GM23338 (cell line): Measurements from ENCODE around the gene CHAF1B. TPM values are rescaled to one million over a fixed set of nuclear protein-coding genes. Genes with fewer than 3 reads are reported as not detected.

Source experiments
- ATAC-seq: fragments of 200-7000 bp; cut with Tn5 transposase; 3 replicates; pipeline ENCODE4 v1.9.1; 2020
- DNase-seq: peaks from one replicate; pipeline ENCODE4 v3.0.0-alpha.2; 2015; ENCODE audit warnings: low spot score
- H2AFZ ChIP-seq: fragments of 200-600 bp; sonication (generic); 2 replicates; pipeline ENCODE4 v1.8.0; 2016; ENCODE audit warnings: antibody characterized with exemption, mild to moderate bottlenecking, moderate library complexity
- H3F3A ChIP-seq: fragments of 200-600 bp; sonication (generic); replicated peaks from 2 replicates; pipeline ENCODE4 v1.8.0; 2017; ENCODE audit warnings: antibody characterized with exemption, mixed run types, low read depth
- H3K27ac ChIP-seq: fragments of 200-600 bp; sonication (generic); 2 replicates; pipeline ENCODE4 v1.6.1; 2016; ENCODE audit warnings: low read depth
- H3K27me3 ChIP-seq: fragments of 200-600 bp; sonication (generic); 2 replicates; pipeline ENCODE4 v1.8.0; 2016; ENCODE audit warnings: mild to moderate bottlenecking, mixed run types, moderate library complexity; ENCODE audit not compliant: insufficient read depth
- H3K36me3 ChIP-seq: fragments of 200-600 bp; sonication (generic); 2 replicates; pipeline ENCODE4 v1.8.0; 2016; ENCODE audit warnings: mild to moderate bottlenecking; ENCODE audit not compliant: insufficient read depth
- H3K4me1 ChIP-seq: fragments of 200-600 bp; sonication (generic); 2 replicates; pipeline ENCODE4 v1.8.0; 2016; ENCODE audit warnings: mild to moderate bottlenecking, moderate library complexity; ENCODE audit not compliant: insufficient read depth
- H3K4me2 ChIP-seq: fragments of 200-600 bp; sonication (generic); 2 replicates; pipeline ENCODE4 v1.7.1; 2017; ENCODE audit warnings: mixed run types
- H3K4me3 ChIP-seq: fragments of 200-600 bp; sonication (generic); 2 replicates; pipeline ENCODE4 v1.6.1; 2016; ENCODE audit warnings: mixed run types
- H3K79me2 ChIP-seq: fragments of 200-600 bp; sonication (generic); replicated peaks from 2 replicates; pipeline ENCODE4 v1.8.0; 2017; ENCODE audit warnings: mild to moderate bottlenecking; ENCODE audit not compliant: insufficient read depth
- H3K9me2 ChIP-seq: fragments of 200-600 bp; sonication (generic); 2 replicates; pipeline ENCODE4 v1.8.0; 2017; ENCODE audit not compliant: insufficient read depth
- H4K20me1 ChIP-seq: fragments of 200-600 bp; sonication (generic); replicated peaks from 2 replicates; pipeline ENCODE4 v1.8.0; 2017; ENCODE audit warnings: mild to moderate bottlenecking; ENCODE audit not compliant: insufficient read depth
- H3K27ac Mint-ChIP-seq: 2 replicates; pipeline ENCODE4 v1.8.0; 2020; ENCODE audit warnings: inconsistent platforms, mild to moderate bottlenecking, moderate library complexity, mixed read lengths
- H3K27me3 Mint-ChIP-seq: 3 replicates; pipeline ENCODE4 v1.8.0; 2022; ENCODE audit warnings: low read depth, mild to moderate bottlenecking, moderate library complexity, mixed read lengths, inconsistent platforms; ENCODE audit not compliant: insufficient read depth, poor library complexity
- H3K36me3 Mint-ChIP-seq: 3 replicates; pipeline ENCODE4 v1.8.0; 2021; ENCODE audit warnings: low read depth, mild to moderate bottlenecking, inconsistent platforms, moderate library complexity, mixed read lengths
- H3K4me1 Mint-ChIP-seq: 3 replicates; pipeline ENCODE4 v1.8.0; 2020; ENCODE audit warnings: mild to moderate bottlenecking, inconsistent platforms, mixed read lengths
- H3K4me3 Mint-ChIP-seq: 3 replicates; pipeline ENCODE4 v1.8.0; 2021; ENCODE audit warnings: moderate library complexity, mild to moderate bottlenecking, inconsistent platforms, mixed read lengths
- H3K9me3 Mint-ChIP-seq: 3 replicates; pipeline ENCODE4 v1.8.0; 2020; ENCODE audit warnings: moderate library complexity, mild to moderate bottlenecking, inconsistent platforms, mixed read lengths
- CREB1 ChIP-seq: fragments of 250-450 bp; sonication (Bioruptor Pico); IDR thresholded peaks from 2 replicates; pipeline ENCODE4 v1.5.0; 2020; ENCODE audit warnings: low read depth, mild to moderate bottlenecking, moderate library complexity
- EZH2 ChIP-seq: fragments of 200-600 bp; sonication (generic); IDR thresholded peaks from one replicate; pipeline ENCODE4 v1.8.0; 2017; ENCODE audit warnings: antibody characterized with exemption, mild to moderate bottlenecking, low read depth; ENCODE audit not compliant: unreplicated experiment
- EZH2phosphoT487 ChIP-seq: fragments of 200-600 bp; sonication (generic); IDR thresholded peaks from one replicate; pipeline ENCODE4 v1.8.1; 2018; ENCODE audit warnings: antibody characterized with exemption; ENCODE audit not compliant: unreplicated experiment
- JUNB ChIP-seq: IDR thresholded peaks from one replicate; pipeline ENCODE4 v1.6.1; 2016; ENCODE audit warnings: antibody characterized with exemption; ENCODE audit not compliant: unreplicated experiment
- NANOG ChIP-seq: IDR thresholded peaks from 2 replicates; pipeline ENCODE4 v1.6.1; 2016; ENCODE audit warnings: antibody characterized with exemption, borderline replicate concordance
- POLR2AphosphoS5 ChIP-seq: IDR thresholded peaks from 2 replicates; pipeline ENCODE4 v1.6.1; 2016; ENCODE audit warnings: antibody characterized with exemption, low read depth
- STAT1 ChIP-seq: IDR thresholded peaks from one replicate; pipeline ENCODE4 v1.6.1; 2016; ENCODE audit warnings: antibody characterized with exemption; ENCODE audit not compliant: unreplicated experiment
- ZNF114 ChIP-seq: fragments of 250-450 bp; sonication (Bioruptor Pico); IDR thresholded peaks from 2 replicates; pipeline ENCODE4 v1.5.0; 2020; ENCODE audit warnings: mild to moderate bottlenecking, moderate library complexity
- ZNF331 ChIP-seq: fragments of 250-450 bp; sonication (Bioruptor Pico); IDR thresholded peaks from 2 replicates; pipeline ENCODE4 v1.5.0; 2020; ENCODE audit warnings: low read depth, mild to moderate bottlenecking, moderate library complexity
- polyA plus RNA-seq: library from polyadenylated mRNA; unstranded; fragments of >200 nt; fragmentation: Nextera tagmentation; extraction: Ambion mirVana; gene quantifications from 2 replicates; pipeline ENCODE4 v1.2.1, GENCODE V29; 2016
- total RNA-seq: library from RNA; depleted of rRNA; stranded (reverse); fragments of >200 nt; shearing (Covaris generic); gene quantifications from 2 replicates; pipeline ENCODE4 v1.2.3, GENCODE V29; 2014
- TF ChIP-seq, protein P1 (sequence below), 2 experiments: fragments of 200-600 bp in 1 of 2; sonication (generic) in 1 of 2; conservative IDR thresholded peaks; 2 replicates each; pipeline versions ENCODE4 v1.5.1 to v1.6.1; 2016 to 2017; ENCODE audit warnings: antibody characterized with exemption in 2 of 2, low read depth in 2 of 2, mild to moderate bottlenecking in 2 of 2, moderate library complexity in 1 of 2
- TF ChIP-seq, protein P2 (sequence below): fragments of 250-450 bp; sonication (Bioruptor Pico); IDR thresholded peaks from 2 replicates; pipeline ENCODE4 v1.5.0; 2020; ENCODE audit warnings: mild to moderate bottlenecking, moderate library complexity
- TF ChIP-seq, protein P3 (sequence below): IDR thresholded peaks from one replicate; pipeline ENCODE4 v1.6.1; 2018; ENCODE audit warnings: antibody characterized with exemption; ENCODE audit not compliant: unreplicated experiment
- TF ChIP-seq, protein P4 (sequence below): IDR thresholded peaks from 2 replicates; pipeline ENCODE4 v1.6.1; 2016; ENCODE audit warnings: antibody characterized with exemption

The CHAF1B gene
- total and polyA plus RNA-seq, 2 experiments from 2014 or later, result 7.9 to 13.1 TPM

DNA sequence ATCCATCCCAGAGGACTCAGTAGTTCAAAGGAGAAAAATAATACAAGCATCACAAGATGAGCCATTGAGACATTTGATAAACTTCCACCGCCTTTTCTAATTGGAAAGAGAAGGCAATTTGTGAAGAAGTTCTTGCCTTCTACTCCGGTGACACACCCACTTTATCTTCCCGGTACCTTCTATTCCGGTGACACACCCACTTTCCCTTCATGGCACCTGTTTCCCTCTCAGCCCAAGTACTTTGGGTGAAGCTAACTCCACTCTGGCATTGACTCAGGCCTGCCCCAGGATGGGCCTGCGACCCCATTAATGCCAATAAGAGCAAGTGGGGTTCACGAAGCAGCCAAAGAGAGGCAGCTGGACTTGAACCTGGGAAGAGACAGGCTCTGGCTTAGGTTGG lies 56.5 kb downstream of the CHAF1B start:
- no peaks in the 10 kb centered on the region for H3K79me2 ChIP-seq
- H3K27me3 Mint-ChIP-seq, result peaks cover 4% of the 10 kb centered on the region

More for the DNA sequence above, 56.5 kb downstream of the CHAF1B start:
- H3K27ac Mint-ChIP-seq, result no peak overlapping the region
- Histone ChIP-seq H3K27me3 (no peaks in the 10 kb centered on the region), H3K4me3 (no peak overlapping the region), H3K4me1 (no peaks in the 10 kb centered on the region), H2AFZ (no peak overlapping the region), H3K9me2 (no peaks in the 10 kb centered on the region), H3K27ac (no peak overlapping the region), H3K36me3 (no peaks in the 10 kb centered on the region), H3F3A (no peaks in the 10 kb centered on the region), H4K20me1 (no peaks in the 10 kb centered on the region), H3K4me2 (no peak overlapping the region)
- DNase-seq, result no peak
- peaks cover 4% of the 10 kb centered on the region; the same call in 1 of the 3 replicates for H3K4me1 Mint-ChIP-seq
- TF ChIP-seq EZH2 (no peak), ZNF114 (CRISPR knock-in tag) (no peak), ZNF331 (CRISPR knock-in tag) (no peak), EZH2phosphoT487 (no peak), POLR2AphosphoS5 (no peak), STAT1 (no peak), NANOG (no peak), CREB1 (CRISPR knock-in tag) (no peak), JUNB (no peak)
- TF ChIP-seq, protein P1, sequence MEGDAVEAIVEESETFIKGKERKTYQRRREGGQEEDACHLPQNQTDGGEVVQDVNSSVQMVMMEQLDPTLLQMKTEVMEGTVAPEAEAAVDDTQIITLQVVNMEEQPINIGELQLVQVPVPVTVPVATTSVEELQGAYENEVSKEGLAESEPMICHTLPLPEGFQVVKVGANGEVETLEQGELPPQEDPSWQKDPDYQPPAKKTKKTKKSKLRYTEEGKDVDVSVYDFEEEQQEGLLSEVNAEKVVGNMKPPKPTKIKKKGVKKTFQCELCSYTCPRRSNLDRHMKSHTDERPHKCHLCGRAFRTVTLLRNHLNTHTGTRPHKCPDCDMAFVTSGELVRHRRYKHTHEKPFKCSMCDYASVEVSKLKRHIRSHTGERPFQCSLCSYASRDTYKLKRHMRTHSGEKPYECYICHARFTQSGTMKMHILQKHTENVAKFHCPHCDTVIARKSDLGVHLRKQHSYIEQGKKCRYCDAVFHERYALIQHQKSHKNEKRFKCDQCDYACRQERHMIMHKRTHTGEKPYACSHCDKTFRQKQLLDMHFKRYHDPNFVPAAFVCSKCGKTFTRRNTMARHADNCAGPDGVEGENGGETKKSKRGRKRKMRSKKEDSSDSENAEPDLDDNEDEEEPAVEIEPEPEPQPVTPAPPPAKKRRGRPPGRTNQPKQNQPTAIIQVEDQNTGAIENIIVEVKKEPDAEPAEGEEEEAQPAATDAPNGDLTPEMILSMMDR (conservative IDR thresholded peaks at IDR 0.05; ENCODE audit: low read depth in 2 of 2), result no peak
- TF ChIP-seq, protein P2, sequence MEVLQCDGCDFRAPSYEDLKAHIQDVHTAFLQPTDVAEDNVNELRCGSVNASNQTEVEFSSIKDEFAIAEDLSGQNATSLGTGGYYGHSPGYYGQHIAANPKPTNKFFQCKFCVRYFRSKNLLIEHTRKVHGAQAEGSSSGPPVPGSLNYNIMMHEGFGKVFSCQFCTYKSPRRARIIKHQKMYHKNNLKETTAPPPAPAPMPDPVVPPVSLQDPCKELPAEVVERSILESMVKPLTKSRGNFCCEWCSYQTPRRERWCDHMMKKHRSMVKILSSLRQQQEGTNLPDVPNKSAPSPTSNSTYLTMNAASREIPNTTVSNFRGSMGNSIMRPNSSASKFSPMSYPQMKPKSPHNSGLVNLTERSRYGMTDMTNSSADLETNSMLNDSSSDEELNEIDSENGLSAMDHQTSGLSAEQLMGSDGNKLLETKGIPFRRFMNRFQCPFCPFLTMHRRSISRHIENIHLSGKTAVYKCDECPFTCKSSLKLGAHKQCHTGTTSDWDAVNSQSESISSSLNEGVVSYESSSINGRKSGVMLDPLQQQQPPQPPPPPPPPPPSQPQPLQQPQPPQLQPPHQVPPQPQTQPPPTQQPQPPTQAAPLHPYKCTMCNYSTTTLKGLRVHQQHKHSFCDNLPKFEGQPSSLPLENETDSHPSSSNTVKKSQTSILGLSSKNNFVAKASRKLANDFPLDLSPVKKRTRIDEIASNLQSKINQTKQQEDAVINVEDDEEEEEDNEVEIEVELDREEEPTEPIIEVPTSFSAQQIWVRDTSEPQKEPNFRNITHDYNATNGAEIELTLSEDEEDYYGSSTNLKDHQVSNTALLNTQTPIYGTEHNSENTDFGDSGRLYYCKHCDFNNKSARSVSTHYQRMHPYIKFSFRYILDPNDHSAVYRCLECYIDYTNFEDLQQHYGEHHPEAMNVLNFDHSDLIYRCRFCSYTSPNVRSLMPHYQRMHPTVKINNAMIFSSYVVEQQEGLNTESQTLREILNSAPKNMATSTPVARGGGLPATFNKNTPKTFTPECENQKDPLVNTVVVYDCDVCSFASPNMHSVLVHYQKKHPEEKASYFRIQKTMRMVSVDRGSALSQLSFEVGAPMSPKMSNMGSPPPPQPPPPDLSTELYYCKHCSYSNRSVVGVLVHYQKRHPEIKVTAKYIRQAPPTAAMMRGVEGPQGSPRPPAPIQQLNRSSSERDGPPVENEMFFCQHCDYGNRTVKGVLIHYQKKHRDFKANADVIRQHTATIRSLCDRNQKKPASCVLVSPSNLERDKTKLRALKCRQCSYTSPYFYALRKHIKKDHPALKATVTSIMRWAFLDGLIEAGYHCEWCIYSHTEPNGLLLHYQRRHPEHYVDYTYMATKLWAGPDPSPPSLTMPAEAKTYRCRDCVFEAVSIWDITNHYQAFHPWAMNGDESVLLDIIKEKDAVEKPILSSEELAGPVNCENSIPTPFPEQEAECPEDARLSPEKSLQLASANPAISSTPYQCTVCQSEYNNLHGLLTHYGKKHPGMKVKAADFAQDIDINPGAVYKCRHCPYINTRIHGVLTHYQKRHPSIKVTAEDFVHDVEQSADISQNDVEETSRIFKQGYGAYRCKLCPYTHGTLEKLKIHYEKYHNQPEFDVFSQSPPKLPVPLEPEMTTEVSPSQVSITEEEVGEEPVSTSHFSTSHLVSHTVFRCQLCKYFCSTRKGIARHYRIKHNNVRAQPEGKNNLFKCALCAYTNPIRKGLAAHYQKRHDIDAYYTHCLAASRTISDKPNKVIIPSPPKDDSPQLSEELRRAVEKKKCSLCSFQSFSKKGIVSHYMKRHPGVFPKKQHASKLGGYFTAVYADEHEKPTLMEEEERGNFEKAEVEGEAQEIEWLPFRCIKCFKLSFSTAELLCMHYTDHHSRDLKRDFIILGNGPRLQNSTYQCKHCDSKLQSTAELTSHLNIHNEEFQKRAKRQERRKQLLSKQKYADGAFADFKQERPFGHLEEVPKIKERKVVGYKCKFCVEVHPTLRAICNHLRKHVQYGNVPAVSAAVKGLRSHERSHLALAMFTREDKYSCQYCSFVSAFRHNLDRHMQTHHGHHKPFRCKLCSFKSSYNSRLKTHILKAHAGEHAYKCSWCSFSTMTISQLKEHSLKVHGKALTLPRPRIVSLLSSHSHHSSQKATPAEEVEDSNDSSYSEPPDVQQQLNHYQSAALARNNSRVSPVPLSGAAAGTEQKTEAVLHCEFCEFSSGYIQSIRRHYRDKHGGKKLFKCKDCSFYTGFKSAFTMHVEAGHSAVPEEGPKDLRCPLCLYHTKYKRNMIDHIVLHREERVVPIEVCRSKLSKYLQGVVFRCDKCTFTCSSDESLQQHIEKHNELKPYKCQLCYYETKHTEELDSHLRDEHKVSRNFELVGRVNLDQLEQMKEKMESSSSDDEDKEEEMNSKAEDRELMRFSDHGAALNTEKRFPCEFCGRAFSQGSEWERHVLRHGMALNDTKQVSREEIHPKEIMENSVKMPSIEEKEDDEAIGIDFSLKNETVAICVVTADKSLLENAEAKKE, result no peak
- TF ChIP-seq, protein P3, sequence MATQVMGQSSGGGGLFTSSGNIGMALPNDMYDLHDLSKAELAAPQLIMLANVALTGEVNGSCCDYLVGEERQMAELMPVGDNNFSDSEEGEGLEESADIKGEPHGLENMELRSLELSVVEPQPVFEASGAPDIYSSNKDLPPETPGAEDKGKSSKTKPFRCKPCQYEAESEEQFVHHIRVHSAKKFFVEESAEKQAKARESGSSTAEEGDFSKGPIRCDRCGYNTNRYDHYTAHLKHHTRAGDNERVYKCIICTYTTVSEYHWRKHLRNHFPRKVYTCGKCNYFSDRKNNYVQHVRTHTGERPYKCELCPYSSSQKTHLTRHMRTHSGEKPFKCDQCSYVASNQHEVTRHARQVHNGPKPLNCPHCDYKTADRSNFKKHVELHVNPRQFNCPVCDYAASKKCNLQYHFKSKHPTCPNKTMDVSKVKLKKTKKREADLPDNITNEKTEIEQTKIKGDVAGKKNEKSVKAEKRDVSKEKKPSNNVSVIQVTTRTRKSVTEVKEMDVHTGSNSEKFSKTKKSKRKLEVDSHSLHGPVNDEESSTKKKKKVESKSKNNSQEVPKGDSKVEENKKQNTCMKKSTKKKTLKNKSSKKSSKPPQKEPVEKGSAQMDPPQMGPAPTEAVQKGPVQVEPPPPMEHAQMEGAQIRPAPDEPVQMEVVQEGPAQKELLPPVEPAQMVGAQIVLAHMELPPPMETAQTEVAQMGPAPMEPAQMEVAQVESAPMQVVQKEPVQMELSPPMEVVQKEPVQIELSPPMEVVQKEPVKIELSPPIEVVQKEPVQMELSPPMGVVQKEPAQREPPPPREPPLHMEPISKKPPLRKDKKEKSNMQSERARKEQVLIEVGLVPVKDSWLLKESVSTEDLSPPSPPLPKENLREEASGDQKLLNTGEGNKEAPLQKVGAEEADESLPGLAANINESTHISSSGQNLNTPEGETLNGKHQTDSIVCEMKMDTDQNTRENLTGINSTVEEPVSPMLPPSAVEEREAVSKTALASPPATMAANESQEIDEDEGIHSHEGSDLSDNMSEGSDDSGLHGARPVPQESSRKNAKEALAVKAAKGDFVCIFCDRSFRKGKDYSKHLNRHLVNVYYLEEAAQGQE, result no peak
- TF ChIP-seq, protein P4, sequence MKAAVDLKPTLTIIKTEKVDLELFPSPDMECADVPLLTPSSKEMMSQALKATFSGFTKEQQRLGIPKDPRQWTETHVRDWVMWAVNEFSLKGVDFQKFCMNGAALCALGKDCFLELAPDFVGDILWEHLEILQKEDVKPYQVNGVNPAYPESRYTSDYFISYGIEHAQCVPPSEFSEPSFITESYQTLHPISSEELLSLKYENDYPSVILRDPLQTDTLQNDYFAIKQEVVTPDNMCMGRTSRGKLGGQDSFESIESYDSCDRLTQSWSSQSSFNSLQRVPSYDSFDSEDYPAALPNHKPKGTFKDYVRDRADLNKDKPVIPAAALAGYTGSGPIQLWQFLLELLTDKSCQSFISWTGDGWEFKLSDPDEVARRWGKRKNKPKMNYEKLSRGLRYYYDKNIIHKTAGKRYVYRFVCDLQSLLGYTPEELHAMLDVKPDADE, result no peak
- no peak overlapping the region for H3K4me3 Mint-ChIP-seq
- ATAC-seq, result no peak
- no peaks in the 10 kb centered on the region for H3K36me3 Mint-ChIP-seq
- H3K9me3 Mint-ChIP-seq, result no peaks in the 10 kb centered on the region
